Measurements from ENCODE around the gene ATP7B.

DNA sequence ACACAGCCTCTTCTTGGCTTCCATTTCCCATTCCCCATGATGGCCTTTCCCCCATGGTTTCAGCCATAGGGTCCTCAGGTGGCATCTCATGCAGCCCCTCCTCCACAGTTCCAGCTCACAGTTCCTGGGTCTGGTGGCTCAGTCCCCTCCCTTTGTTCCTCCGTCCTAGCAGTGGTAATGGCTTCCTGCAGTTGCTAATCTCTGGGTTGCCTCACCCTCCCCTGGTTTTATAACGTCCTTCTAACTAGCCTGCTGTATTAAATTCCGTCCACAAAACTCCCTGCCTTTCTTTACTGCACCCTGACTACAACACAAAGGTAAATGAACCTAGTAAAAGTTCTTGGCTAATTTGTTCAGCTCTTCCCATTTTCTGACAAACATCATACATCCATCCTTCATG lies 118.6 kb downstream of the ATP7B start:
- TF ChIP-seq GATA2 (IDR thresholded peaks at IDR 0.05; ENCODE audit: low read depth, low read length): no peak
- no peak for TF ChIP-seq GATA3 (IDR thresholded peaks at IDR 0.05; ENCODE audit: low read depth, low read length)

Data from SH-SY5Y (cell line).